Ovary (tissue), 9 donors: ENCODE results near the gene CFAP251. TPM values are rescaled to one million over a fixed set of nuclear protein-coding genes. Genes with fewer than 3 reads are reported as not detected.

Experiments used
- DNase-seq, 5 donors: peaks; one replicate each; pipeline ENCODE4 v3.0.0-alpha.2; 2019 to 2020
- H3K27ac ChIP-seq, 2 donors: fragments of 200-600 bp; one replicate each; pipeline versions ENCODE4 v1.5.1 to v1.8.0; 2019 to 2022
- H3K27me3 ChIP-seq: fragments of 200-600 bp; one replicate; pipeline ENCODE4 v1.8.0; 2022
- H3K36me3 ChIP-seq: fragments of 200-600 bp; sonication (generic); one replicate; pipeline ENCODE4 v1.5.1; 2019
- H3K4me1 ChIP-seq: one replicate; pipeline ENCODE4 v1.8.1; 2013; ENCODE audit warnings: mild to moderate bottlenecking, moderate library complexity; ENCODE audit not compliant: insufficient read depth
- H3K4me3 ChIP-seq: fragments of 200-600 bp; sonication (generic); one replicate; pipeline ENCODE4 v1.5.1; 2017
- H3K9me3 ChIP-seq, 2 donors: fragments of 200-600 bp in 1 of 2; sonication (generic) in 1 of 2; one replicate each; pipeline versions ENCODE4 v1.5.1 to v1.8.1; 2013 to 2019; ENCODE audit warnings: mild to moderate bottlenecking in 1 of 2, moderate library complexity in 1 of 2
- EP300 ChIP-seq: sonication (generic); formaldehyde crosslinking; IDR thresholded peaks from one replicate; pipeline ENCODE4 v1.6.1; 2017; ENCODE audit warnings: antibody characterized with exemption
- POLR2A ChIP-seq: fragments of 450-650 bp; IDR thresholded peaks from one replicate; pipeline ENCODE4 v1.6.1; 2017; ENCODE audit warnings: antibody characterized with exemption, mild to moderate bottlenecking, moderate library complexity
- WGBS, 3 donors: extraction: QIAGEN DNeasy Blood & Tissue Kit in 1 of 3; methylation state at CpG; one replicate each; pipeline versions ENCODE4 v1.1.5 to v1.1.7; 2013 to 2017; 5-methylcytosine and 5-hydroxymethylcytosine counted together
- intact Hi-C, 4 donors: fragments of 100-400 bp; cut with DNase I; formaldehyde crosslinking; loops; one replicate each; pipeline versions ENCODE4 v1.11.0 to v1.15.1; 2022 to 2023
- polyA plus RNA-seq, 2 donors: library from polyadenylated mRNA; stranded (reverse); fragments of 200-250 nt in 1 of 2; fragments of 350-450 nt in 1 of 2; fragmentation: Illumina TruSeq in 1 of 2; extraction: RNeasy Lipid Tissue Mini Kit (QIAGEN cat#74804) in 1 of 2; gene quantifications; one replicate each; pipeline ENCODE4 v1.2.3, GENCODE V29; 2013 to 2014
- total RNA-seq, 7 donors: library from RNA; depleted of rRNA in 2 of 7; stranded (reverse); fragments of >200 nt in 2 of 7; fragmentation: NEBNext Ultra II Directional in 3 of 7; extraction: Animal tissue kit (Norgen Biotek cat#: 25700) in 3 of 7; gene quantifications; one replicate each; pipeline versions ENCODE4 v1.1.0 to v1.2.4, GENCODE V29; 2016 to 2023
- TF ChIP-seq, protein P1 (sequence below), 3 donors: fragments of 450-650 bp in 2 of 3; fragments of 200-600 bp in 1 of 3; IDR thresholded peaks; one replicate each; pipeline versions ENCODE4 v1.5.1 to v1.8.0; 2016 to 2022; ENCODE audit warnings: antibody characterized with exemption in 3 of 3, mild to moderate bottlenecking in 1 of 3
- donor health status: DM: no; HTN: no; CAD: no; lungs with moderate emphysema.
- donor health status: DM: no; HTN: no; CAD: no.
- donor health status: Bipolar disorder and iron deficiency.
- donor health status: DM: yes; HTN: yes; CAD: no.
- donor health status: DM: no; HTN: no; CAD: no.
- donor health status: DM: yes; HTN: yes; CAD: no.

Gene CFAP251
- total and polyA plus RNA-seq, 9 donors: 1.2 to 28.7 (median 5.5) TPM

DNA sequence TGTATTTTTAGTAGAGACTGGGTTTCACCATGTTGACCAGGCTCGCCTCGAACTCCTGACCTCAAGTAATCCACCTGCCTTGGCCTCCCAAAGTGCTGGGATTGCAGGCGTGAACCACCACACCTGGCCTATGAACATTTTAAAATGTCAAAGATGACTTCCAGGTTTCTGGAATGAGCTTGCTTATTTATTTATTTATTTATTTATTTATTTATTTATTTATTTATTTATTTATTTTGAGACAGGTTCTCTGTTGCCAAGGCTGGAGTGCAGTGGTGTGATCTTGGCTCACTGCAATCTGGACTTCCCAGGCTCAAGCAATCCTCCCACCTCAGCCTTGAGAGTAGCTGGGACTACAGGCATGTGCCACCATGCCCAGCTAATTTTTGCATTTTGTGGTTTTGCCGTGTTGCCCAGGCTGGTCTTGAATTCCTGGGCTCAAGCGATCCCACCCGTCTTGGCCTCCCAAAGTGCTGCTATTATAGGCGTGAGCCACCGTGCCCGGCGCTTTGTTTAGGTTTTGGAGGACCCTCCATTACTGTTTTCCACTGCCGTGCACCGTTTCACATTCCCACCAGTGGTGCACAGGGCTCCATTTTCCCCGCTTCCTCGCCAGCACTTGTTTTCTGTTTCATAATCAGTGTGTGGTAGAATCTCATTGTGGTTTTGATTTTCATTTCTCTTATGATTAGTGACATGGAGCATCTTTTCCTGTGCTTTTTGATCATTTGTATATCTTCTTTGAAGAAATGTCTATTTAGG lies 6.4 kb upstream of the CFAP251 start:
- intact Hi-C loops: no loop called here
- Histone ChIP-seq H3K9me3 (no peaks in the 10 kb centered on the region), H3K27ac (no peak overlapping the region), H3K4me1 (no peaks in the 10 kb centered on the region), H3K27me3 (no peaks in the 10 kb centered on the region), H3K4me3 (no peak overlapping the region), H3K36me3 (no peaks in the 10 kb centered on the region)
- 92 to 95% (median 94%) methylated on average over 14 of the region's 14 CpGs for WGBS, 3 donors
- DNase-seq: no peak
- TF ChIP-seq, protein P1, sequence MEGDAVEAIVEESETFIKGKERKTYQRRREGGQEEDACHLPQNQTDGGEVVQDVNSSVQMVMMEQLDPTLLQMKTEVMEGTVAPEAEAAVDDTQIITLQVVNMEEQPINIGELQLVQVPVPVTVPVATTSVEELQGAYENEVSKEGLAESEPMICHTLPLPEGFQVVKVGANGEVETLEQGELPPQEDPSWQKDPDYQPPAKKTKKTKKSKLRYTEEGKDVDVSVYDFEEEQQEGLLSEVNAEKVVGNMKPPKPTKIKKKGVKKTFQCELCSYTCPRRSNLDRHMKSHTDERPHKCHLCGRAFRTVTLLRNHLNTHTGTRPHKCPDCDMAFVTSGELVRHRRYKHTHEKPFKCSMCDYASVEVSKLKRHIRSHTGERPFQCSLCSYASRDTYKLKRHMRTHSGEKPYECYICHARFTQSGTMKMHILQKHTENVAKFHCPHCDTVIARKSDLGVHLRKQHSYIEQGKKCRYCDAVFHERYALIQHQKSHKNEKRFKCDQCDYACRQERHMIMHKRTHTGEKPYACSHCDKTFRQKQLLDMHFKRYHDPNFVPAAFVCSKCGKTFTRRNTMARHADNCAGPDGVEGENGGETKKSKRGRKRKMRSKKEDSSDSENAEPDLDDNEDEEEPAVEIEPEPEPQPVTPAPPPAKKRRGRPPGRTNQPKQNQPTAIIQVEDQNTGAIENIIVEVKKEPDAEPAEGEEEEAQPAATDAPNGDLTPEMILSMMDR (IDR thresholded peaks at IDR 0.05): no peak

DNA sequence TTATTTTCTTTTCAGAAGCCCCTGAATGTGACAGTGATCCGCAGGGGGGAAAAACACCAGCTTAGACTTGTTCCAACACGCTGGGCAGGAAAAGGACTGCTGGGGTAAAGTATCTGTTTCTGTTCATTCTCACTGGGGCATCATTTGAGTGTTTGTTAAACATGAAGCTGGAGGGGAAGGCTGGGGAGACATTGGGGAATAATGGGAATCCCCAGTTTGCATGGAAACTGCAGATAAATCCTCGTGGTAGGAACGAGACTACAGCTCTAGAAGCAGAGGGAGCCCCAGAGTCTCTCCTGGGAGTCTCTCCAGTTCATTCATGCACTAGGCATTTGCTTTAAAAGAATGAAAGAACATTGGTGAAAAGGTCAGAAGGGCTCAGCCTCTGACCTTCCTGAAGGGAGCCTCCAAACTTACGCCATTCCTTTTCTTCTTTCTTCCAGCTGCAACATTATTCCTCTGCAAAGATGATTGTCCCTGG lies 2.5 kb upstream of the CFAP251 start:
- no peaks in the 10 kb centered on the region for H3K9me3 ChIP-seq
- TF ChIP-seq EP300 (no peak), POLR2A (no peak)
- TF ChIP-seq, protein P1 (IDR thresholded peaks at IDR 0.05): no peak
- 61 to 71% (median 66%) methylated on average over 5 of the region's 5 CpGs for WGBS, 3 donors
- no peak overlapping the region for H3K27ac ChIP-seq
- no peak for DNase-seq
- no peaks in the 10 kb centered on the region for H3K36me3 ChIP-seq
- H3K27me3 ChIP-seq: no peaks in the 10 kb centered on the region
- H3K4me1 ChIP-seq: no peaks in the 10 kb centered on the region
- no peak overlapping the region for H3K4me3 ChIP-seq
- intact Hi-C loops: no loop called here

DNA sequence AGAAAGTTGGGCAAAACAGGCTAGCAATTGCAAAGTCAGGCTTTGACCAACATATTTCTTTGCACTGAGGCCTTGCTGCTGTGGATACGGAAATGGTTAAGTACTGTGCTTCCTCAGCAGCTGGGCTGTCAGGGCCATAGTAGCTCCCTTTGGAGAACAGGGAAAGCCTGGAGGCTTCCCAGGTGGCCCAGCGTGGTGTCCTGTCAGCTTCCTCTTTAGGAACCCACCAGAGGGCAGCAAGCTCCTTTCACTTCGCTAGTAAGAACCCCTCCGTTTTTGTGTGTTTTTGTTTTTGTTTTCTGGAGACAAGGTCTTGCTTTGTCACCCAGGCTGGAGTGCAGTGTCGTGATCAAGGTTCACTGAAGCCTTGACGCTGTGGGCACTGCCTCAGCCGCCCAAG lies 1.7 kb upstream of the CFAP251 start:
- Histone ChIP-seq H3K9me3 (no peaks in the 10 kb centered on the region), H3K36me3 (no peaks in the 10 kb centered on the region), H3K4me1 (no peaks in the 10 kb centered on the region), H3K27ac (no peak overlapping the region), H3K27me3 (no peaks in the 10 kb centered on the region), H3K4me3 (no peak overlapping the region)
- DNase-seq: no peak
- 28 to 42% (median 38%) methylated on average over 7 of the region's 7 CpGs for WGBS, 3 donors
- intact Hi-C loops: no loop called here
- no peak for TF ChIP-seq EP300
- TF ChIP-seq POLR2A: no peak
- TF ChIP-seq, protein P1 (IDR thresholded peaks at IDR 0.05): no peak

DNA sequence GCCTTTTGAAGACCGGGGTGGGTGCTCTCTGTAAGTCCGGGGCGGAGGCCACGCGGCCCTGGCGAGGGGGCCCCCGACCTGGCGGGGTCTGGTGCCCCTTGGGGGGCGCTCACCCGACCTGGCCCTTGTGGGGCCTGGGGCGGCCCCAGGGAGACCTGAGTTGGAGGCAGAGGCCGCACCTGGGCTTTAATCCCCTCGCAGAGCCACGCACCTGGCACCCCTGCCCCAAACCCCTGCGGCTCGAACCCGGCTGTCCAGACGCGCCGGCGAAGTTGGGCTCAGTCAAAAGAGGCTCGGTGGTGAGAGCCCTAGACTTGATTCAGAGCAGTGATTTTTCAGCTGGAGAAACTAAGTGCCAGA lies 267 bp downstream of the CFAP251 start:
- TF ChIP-seq EP300 (no peak), POLR2A (no peak)
- TF ChIP-seq, protein P1 (IDR thresholded peaks at IDR 0.05): no peak
- intact Hi-C loops: no loop called here
- WGBS, 3 donors: 65 to 71% (median 67%) methylated on average over 11 to 22 of the region's 22 CpGs
- H3K4me3 ChIP-seq: no peak overlapping the region
- H3K4me1 ChIP-seq: no peaks in the 10 kb centered on the region
- no peak overlapping the region for H3K27ac ChIP-seq
- H3K36me3 ChIP-seq: no peaks in the 10 kb centered on the region
- no peak for DNase-seq
- H3K27me3 ChIP-seq: no peaks in the 10 kb centered on the region
- no peaks in the 10 kb centered on the region for H3K9me3 ChIP-seq
